Nephron progenitor cell (in vitro differentiated cells): ENCODE data around the gene DENND4B.
A peak's percentile ranks its signal among the peaks of the same experiment; 100 is the strongest.
"Not testable (repeated sequence)": the region's sequence is repeated elsewhere in the genome, so short reads cannot be mapped to it uniquely, and the experiment has no call there.

Experiments used
- DNase-seq: peaks from one replicate; pipeline ENCODE4 v3.0.0; 2021
- H3K27ac Mint-ChIP-seq: 2 replicates; pipeline ENCODE4 v1.8.0; 2021; ENCODE audit warnings: mild to moderate bottlenecking, moderate library complexity, mixed read lengths
- H3K27me3 Mint-ChIP-seq: 2 replicates; pipeline ENCODE4 v1.8.0; 2021; ENCODE audit warnings: mild to moderate bottlenecking, low read depth, mixed read lengths; ENCODE audit not compliant: poor library complexity
- H3K36me3 Mint-ChIP-seq: 2 replicates; pipeline ENCODE4 v1.8.0; 2021; ENCODE audit warnings: low read depth, mixed read lengths
- H3K4me1 Mint-ChIP-seq: 2 replicates; pipeline ENCODE4 v1.8.0; 2021; ENCODE audit warnings: mixed read lengths
- H3K4me3 Mint-ChIP-seq: 2 replicates; pipeline ENCODE4 v1.8.0; 2021; ENCODE audit warnings: mild to moderate bottlenecking, moderate library complexity, mixed read lengths
- H3K9me3 Mint-ChIP-seq: 2 replicates; pipeline ENCODE4 v1.8.0; 2021; ENCODE audit warnings: mild to moderate bottlenecking, moderate library complexity, mixed read lengths
- TF ChIP-seq, protein P1 (sequence below): fragments of 200-600 bp; sonication (generic); IDR thresholded peaks from 2 replicates; pipeline ENCODE4 v1.5.0; 2021; ENCODE audit warnings: antibody characterized with exemption

DENND4B gene

DNA sequence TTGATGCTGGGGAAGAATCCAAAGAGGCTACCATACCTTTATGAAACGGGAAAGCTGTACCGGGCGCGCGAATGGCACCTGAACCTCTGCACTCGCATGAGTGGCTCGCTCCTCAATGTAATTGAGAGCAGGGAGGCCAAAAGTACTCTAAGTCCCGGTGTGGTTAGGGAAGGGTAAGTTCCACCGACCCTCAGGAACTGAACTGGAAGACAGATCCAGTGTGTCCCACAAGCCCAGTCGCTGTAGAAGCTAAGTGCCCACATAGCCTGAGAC is 24.8 kb downstream of the DENND4B start:
- DNase-seq, result no peak
- Mint-ChIP-seq H3K27ac (peak overlapping the region; percentile 88), H3K4me1 (peaks cover 49% of the 10 kb centered on the region), H3K4me3 (peak overlapping the region; percentile 93), H3K27me3 (no peaks in the 10 kb centered on the region), H3K9me3 (no peaks in the 10 kb centered on the region), H3K36me3 (no peaks in the 10 kb centered on the region)
- TF ChIP-seq, protein P1, sequence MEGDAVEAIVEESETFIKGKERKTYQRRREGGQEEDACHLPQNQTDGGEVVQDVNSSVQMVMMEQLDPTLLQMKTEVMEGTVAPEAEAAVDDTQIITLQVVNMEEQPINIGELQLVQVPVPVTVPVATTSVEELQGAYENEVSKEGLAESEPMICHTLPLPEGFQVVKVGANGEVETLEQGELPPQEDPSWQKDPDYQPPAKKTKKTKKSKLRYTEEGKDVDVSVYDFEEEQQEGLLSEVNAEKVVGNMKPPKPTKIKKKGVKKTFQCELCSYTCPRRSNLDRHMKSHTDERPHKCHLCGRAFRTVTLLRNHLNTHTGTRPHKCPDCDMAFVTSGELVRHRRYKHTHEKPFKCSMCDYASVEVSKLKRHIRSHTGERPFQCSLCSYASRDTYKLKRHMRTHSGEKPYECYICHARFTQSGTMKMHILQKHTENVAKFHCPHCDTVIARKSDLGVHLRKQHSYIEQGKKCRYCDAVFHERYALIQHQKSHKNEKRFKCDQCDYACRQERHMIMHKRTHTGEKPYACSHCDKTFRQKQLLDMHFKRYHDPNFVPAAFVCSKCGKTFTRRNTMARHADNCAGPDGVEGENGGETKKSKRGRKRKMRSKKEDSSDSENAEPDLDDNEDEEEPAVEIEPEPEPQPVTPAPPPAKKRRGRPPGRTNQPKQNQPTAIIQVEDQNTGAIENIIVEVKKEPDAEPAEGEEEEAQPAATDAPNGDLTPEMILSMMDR, result no peak

DNA sequence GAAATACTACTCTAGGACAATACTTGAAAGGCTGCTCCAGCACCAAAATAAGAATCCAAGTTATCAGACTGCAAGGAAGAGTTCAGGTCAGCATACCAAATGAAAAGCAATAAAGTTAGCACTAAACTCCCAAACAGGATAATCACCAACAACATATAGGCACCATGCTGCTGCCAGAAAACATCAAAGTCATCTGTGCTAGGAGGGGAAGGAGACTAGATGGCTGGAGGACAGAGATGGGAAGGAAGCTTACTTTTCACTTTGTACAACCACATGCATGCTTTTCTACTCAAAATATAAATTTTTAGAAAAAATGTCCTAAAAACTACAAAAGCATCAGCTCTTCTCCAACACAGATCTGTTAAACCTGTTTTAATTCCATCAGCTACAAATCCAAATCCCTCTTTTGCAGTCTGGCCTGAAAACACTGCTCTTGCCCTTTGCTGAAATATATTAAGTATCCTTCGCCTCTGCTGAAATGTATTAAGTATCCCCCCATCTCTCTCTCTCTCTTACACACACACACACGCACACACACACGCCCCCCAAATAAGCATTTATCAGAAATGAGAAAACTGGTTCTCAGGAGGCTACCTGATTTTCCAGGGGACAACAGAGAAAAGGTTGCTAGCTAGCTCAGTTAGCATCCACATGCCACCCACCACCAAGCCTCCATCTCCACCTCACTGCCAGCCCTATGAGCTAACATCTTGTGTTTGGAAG is 25.3 kb downstream of the DENND4B start:
- Mint-ChIP-seq H3K27me3 (no peaks in the 10 kb centered on the region), H3K36me3 (peaks cover 3% of the 10 kb centered on the region), H3K9me3 (no peaks in the 10 kb centered on the region), H3K4me3 (peak overlapping the region; percentile 93), H3K27ac (peak overlapping the region; percentile 88), H3K4me1 (peaks cover 49% of the 10 kb centered on the region)
- TF ChIP-seq, protein P1, result no peak
- no peak for DNase-seq

DNA sequence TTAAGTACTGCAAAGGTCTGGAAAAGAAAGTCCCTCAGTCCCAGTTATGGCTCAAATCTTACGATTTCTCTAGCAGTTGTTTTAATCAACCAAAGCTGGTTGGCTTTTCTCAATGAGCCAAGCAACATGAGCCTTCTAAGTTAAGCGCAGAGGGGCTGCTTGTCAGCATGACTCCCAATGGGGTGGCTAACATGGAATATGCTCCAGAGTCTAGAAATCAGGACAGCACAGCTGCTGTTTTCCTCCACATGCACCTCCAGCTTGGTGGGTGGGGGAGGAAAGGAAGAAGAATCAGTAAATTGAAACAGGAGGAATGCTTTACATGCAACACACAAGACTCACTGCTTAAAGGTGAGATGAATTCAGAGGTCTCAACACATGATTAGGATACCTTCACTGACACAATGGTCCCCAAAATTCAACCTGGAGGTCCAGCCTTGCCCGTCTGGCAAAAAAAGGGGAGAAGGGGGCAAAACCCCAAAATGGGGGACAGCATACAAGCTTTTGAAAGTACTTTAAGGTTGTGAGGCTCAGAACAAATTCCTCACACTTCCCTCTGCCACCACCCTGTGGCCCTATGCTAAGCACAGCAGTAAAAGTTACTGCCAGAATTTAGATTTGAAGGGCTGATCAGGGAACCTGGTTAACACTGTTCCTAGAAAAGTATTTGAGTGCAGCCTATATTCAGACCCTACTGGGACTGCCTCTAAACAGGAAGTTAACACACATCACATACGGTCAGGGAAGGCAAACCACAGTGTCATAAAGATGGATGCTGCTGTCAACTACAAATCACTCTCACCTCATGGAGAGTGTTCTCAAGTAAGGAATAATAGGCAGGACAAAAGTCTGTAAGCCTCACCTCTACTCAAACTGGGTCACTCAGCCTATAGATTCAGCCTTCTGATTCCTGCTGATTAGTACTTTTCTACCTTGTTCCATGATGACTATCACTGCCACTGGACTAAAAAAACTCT is 26.4 kb downstream of the DENND4B start:
- H3K27ac Mint-ChIP-seq, result peak overlapping the region; percentile 89
- peak overlapping the region; percentile 93 for H3K4me3 Mint-ChIP-seq
- H3K36me3 Mint-ChIP-seq, result peaks cover 13% of the 10 kb centered on the region
- H3K9me3 Mint-ChIP-seq, result no peaks in the 10 kb centered on the region
- TF ChIP-seq, protein P1, result no peak
- no peaks in the 10 kb centered on the region for H3K27me3 Mint-ChIP-seq
- no peak for DNase-seq
- H3K4me1 Mint-ChIP-seq, result peaks cover 49% of the 10 kb centered on the region

DNA sequence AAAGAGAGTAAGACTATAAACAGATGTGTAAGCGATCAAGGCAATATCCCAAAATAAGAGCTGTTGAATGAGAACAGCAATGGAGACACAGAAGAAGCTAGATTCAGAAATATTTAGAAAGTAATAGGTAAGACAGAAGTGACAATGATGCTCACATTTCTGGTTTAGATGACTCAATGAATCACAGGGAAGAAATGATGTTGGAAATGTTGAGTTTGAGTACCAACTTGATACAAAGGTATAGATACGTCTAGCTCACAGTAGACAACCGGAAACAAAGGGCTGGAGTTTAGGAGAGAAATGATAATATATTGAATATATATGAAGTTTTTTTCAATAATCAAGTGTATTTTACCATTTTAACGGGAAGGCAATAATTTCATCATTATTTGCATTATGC is 30.2 kb downstream of the DENND4B start:
- DNase-seq, result no peak
- no peak overlapping the region for H3K27ac Mint-ChIP-seq
- peaks cover 37% of the 10 kb centered on the region for H3K4me1 Mint-ChIP-seq
- TF ChIP-seq, protein P1, result no peak
- peaks cover 3% of the 10 kb centered on the region for H3K27me3 Mint-ChIP-seq
- no peak overlapping the region for H3K4me3 Mint-ChIP-seq
- H3K36me3 Mint-ChIP-seq, result peaks cover 25% of the 10 kb centered on the region
- peaks cover 9% of the 10 kb centered on the region for H3K9me3 Mint-ChIP-seq

DNA sequence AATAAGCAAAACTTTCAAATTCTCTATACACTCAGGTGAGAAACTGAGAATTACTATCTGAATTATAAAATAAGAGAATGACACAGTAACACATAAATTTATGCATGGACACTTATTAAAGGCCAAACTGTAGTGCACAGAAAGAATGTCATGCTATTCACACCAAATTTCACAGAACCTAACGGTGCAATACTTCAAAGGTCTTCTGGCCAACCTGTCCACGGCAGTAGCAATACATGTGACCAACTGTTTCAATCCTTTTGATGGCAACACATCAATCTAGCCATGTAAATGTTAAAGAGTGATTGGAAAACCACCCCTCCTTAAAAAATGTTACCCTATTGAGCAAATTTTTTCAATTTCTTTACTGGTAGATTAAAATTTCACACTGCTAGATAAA is 34.2 kb downstream of the DENND4B start:
- no peak for DNase-seq
- Mint-ChIP-seq H3K27me3 (peaks cover 3% of the 10 kb centered on the region), H3K4me1 (no peaks in the 10 kb centered on the region), H3K36me3 (peaks cover 47% of the 10 kb centered on the region), H3K27ac (no peak overlapping the region), H3K9me3 (peaks cover 22% of the 10 kb centered on the region), H3K4me3 (no peak overlapping the region)
- TF ChIP-seq, protein P1, result no peak

DNA sequence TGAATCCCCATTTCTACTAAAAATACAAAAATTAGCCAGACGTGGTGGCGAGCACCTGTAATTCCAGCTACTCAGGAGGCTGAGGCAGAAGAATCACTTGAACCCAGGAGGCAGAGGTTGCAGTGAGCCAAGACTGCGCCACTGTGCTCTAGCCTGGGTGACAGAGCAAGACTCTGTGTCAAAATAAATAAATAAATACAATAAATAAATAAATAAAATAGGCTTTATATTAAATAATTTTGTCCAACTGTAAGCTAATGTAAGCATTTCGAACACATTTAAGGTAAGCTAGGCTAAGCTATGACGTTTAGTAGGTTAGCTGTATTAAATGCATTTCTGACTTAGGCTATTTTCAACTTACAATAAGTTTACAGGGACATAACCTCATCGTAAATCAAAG is 36.0 kb downstream of the DENND4B start:
- not testable (repeated sequence) for H3K4me1 Mint-ChIP-seq, H3K27me3 Mint-ChIP-seq, DNase-seq, H3K4me3 Mint-ChIP-seq, H3K27ac Mint-ChIP-seq
- peaks cover 51% of the 10 kb centered on the region for H3K36me3 Mint-ChIP-seq
- peaks cover 37% of the 10 kb centered on the region for H3K9me3 Mint-ChIP-seq
